ENCODE data around the gene PLA2G15. TPM values are rescaled to one million over a fixed set of nuclear protein-coding genes. Genes with fewer than 3 reads are reported as not detected.
A peak's percentile ranks its signal among the peaks of the same experiment; 100 is the strongest.

The PLA2G15 gene
- total RNA-seq, 2 donors from 2014 or later, result 11.2 to 15.5 TPM

- H3K27ac Mint-ChIP-seq, result peak overlapping the region; percentile 32
- H3K9me3 Mint-ChIP-seq, result no peaks in the 10 kb centered on the region
- H3K36me3 Mint-ChIP-seq (ENCODE audit: low read depth), result peaks cover 100% of the 10 kb centered on the region
- no peak for ATAC-seq (replicated peaks)
- H3K4me1 Mint-ChIP-seq, result peaks cover 10% of the 10 kb centered on the region
- H3K27me3 Mint-ChIP-seq, result no peaks in the 10 kb centered on the region
- no peak overlapping the region for H3K4me3 Mint-ChIP-seq
Measured at GRCh38 chr16:68298907-68299561, 53.9 kb downstream of the PLA2G15 start.

GRCh38 chr16:68299571-68300453 lies 54.6 kb downstream of the PLA2G15 start:
- Mint-ChIP-seq H3K9me3 (no peaks in the 10 kb centered on the region), H3K4me3 (no peak overlapping the region), H3K27me3 (no peaks in the 10 kb centered on the region), H3K27ac (peak overlapping the region; percentile 39), H3K4me1 (peaks cover 10% of the 10 kb centered on the region), H3K36me3 (ENCODE audit: low read depth) (peaks cover 97% of the 10 kb centered on the region)
- ATAC-seq (replicated peaks), result no peak

- Mint-ChIP-seq H3K36me3 (ENCODE audit: low read depth) (peaks cover 97% of the 10 kb centered on the region), H3K27me3 (no peaks in the 10 kb centered on the region), H3K4me1 (peaks cover 10% of the 10 kb centered on the region), H3K27ac (peak overlapping the region; percentile 39), H3K4me3 (no peak overlapping the region), H3K9me3 (no peaks in the 10 kb centered on the region)
- ATAC-seq (replicated peaks), result no peak
Measured at GRCh38 chr16:68300734-68301459, 55.7 kb downstream of the PLA2G15 start.

GRCh38 chr16:68306633-68307032 lies 61.5 kb downstream of the PLA2G15 start:
- ATAC-seq (replicated peaks), result no peak
- Mint-ChIP-seq H3K4me1 (peaks cover 12% of the 10 kb centered on the region), H3K36me3 (ENCODE audit: low read depth) (peaks cover 86% of the 10 kb centered on the region), H3K27ac (peak overlapping the region; percentile 20), H3K9me3 (no peaks in the 10 kb centered on the region), H3K27me3 (no peaks in the 10 kb centered on the region), H3K4me3 (no peak overlapping the region)

GRCh38 chr16:68309799-68310198 lies 64.6 kb downstream of the PLA2G15 start:
- peak overlapping the region; percentile 96 for H3K4me3 Mint-ChIP-seq
- H3K9me3 Mint-ChIP-seq, result no peaks in the 10 kb centered on the region
- peak overlapping the region; percentile 92 for H3K27ac Mint-ChIP-seq
- H3K4me1 Mint-ChIP-seq, result peaks cover 13% of the 10 kb centered on the region
- no peak for ATAC-seq (replicated peaks)
- H3K36me3 Mint-ChIP-seq (ENCODE audit: low read depth), result peaks cover 74% of the 10 kb centered on the region
- no peaks in the 10 kb centered on the region for H3K27me3 Mint-ChIP-seq

- peak overlapping the region; percentile 92 for H3K27ac Mint-ChIP-seq
- H3K27me3 Mint-ChIP-seq, result no peaks in the 10 kb centered on the region
- H3K9me3 Mint-ChIP-seq, result no peaks in the 10 kb centered on the region
- peak overlapping the region; percentile 96 for H3K4me3 Mint-ChIP-seq
- H3K36me3 Mint-ChIP-seq (ENCODE audit: low read depth), result peaks cover 74% of the 10 kb centered on the region
- H3K4me1 Mint-ChIP-seq, result peaks cover 13% of the 10 kb centered on the region
- ATAC-seq (replicated peaks), result no peak
Measured at GRCh38 chr16:68310437-68310773, 65.2 kb downstream of the PLA2G15 start.

Other genes starting within 250 kb of the PLA2G15 start
- 1 to 10 TPM; 2.8 to 7.3 TPM for gene DPEP2, start 245.9 kb upstream of the PLA2G15 start, total RNA-seq
- not detected for gene DPEP2NB, start 229.5 kb upstream of the PLA2G15 start, total RNA-seq
- gene DDX28, start 222.1 kb upstream of the PLA2G15 start, total RNA-seq, result 10 to 100 TPM in 1 of 2 donors, 1 to 10 TPM in 1; 7.2 to 18.7 TPM
- gene DUS2, start 222.1 kb upstream of the PLA2G15 start, total RNA-seq, result 10 to 100 TPM; 24.6 to 35.0 TPM
- gene NFATC3, start 160.0 kb upstream of the PLA2G15 start, total RNA-seq, result 10 to 100 TPM; 71.1 to 78.1 TPM
- under 1 TPM; 0.13 to 0.15 TPM for gene ESRP2, start 9.2 kb upstream of the PLA2G15 start, total RNA-seq
- gene SLC7A6, start 19.2 kb downstream of the PLA2G15 start, total RNA-seq, result 10 to 100 TPM; 65.6 to 99.0 TPM
- 10 to 100 TPM; 21.3 to 21.8 TPM for gene SLC7A6OS, start 65.6 kb downstream of the PLA2G15 start, total RNA-seq
- gene PRMT7, start 65.6 kb downstream of the PLA2G15 start, total RNA-seq, result 10 to 100 TPM; 53.3 to 57.8 TPM
- under 1 TPM; 0.19 to 0.45 TPM for gene SMPD3, start 203.1 kb downstream of the PLA2G15 start, total RNA-seq

Measured in activated T-helper 17 cell treated with anti-CD3 and anti-CD28 coated beads, Interleukin-2, amount 50 U/mL, for 72 hours (primary cell).